NB4 (cell line): ENCODE measurements around the gene POMGNT2.

ENCODE experiments used
- POLR2A ChIP-seq: IDR thresholded peaks from 2 replicates; pipeline ENCODE4 v1.6.1; 2011; ENCODE audit warnings: mild to moderate bottlenecking; ENCODE audit not compliant: insufficient read length; ENCODE audit errors: extremely low read depth
- TF ChIP-seq, protein P1 (sequence below): IDR thresholded peaks from one replicate; pipeline ENCODE4 v1.5.1; 2012; ENCODE audit warnings: low read depth, low read length

DNA sequence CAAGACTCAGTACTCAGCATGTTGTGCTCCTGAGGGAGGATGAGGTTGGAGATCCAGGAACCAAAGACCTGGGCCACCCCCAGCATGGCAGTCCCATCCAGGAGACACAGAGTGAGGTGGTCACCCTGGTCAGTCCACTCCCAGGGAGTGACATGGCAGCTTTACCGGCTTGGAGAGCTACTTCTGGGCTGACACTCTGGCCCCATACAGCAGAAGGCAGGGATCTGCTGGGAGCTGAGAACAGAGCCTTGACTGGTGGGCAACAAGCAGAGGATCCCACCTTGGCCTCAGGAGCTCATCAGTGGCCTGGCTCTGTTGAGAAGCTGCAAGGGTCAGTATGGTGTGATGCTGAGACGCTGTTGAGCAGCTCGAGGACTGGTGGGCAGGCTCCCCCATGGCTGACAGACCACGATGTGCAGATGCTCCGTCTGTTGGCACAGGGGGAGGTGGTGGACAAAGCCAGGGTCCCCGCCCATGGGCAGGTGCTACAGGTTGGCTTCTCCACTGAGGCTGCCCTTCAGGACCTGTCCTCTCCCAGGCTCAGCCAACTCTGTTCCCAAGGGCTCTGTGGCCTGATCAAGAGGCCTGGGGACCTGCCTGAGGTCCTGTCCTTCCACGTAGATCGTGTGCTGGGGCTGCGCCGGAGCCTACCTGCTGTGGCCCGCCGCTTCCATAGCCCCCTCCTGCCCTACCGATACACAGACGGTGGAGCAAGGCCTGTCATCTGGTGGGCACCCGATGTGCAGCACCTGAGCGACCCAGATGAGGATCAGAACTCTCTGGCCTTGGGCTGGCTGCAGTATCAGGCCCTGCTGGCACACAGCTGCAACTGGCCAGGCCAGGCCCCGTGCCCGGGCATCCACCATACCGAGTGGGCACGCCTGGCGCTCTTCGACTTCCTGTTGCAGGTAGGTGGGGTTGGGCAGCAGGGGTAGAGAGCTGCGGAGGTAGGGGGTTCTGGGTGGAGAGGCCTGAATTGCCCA is 72.9 kb downstream of the POMGNT2 start:
- TF ChIP-seq POLR2A: no peak
- TF ChIP-seq, protein P1, sequence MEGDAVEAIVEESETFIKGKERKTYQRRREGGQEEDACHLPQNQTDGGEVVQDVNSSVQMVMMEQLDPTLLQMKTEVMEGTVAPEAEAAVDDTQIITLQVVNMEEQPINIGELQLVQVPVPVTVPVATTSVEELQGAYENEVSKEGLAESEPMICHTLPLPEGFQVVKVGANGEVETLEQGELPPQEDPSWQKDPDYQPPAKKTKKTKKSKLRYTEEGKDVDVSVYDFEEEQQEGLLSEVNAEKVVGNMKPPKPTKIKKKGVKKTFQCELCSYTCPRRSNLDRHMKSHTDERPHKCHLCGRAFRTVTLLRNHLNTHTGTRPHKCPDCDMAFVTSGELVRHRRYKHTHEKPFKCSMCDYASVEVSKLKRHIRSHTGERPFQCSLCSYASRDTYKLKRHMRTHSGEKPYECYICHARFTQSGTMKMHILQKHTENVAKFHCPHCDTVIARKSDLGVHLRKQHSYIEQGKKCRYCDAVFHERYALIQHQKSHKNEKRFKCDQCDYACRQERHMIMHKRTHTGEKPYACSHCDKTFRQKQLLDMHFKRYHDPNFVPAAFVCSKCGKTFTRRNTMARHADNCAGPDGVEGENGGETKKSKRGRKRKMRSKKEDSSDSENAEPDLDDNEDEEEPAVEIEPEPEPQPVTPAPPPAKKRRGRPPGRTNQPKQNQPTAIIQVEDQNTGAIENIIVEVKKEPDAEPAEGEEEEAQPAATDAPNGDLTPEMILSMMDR: no peak
